Endothelial cell of umbilical vein (primary cell): Measurements from ENCODE around the gene TMPRSS6.

ENCODE experiments used
- EZH2 ChIP-seq: IDR thresholded peaks from 2 replicates; pipeline ENCODE4 v1.6.1; 2012; ENCODE audit warnings: borderline replicate concordance, low read depth, mild to moderate bottlenecking, moderate library complexity, low read length, inconsistent platforms; ENCODE audit not compliant: severe bottlenecking
- GATA2 ChIP-seq: IDR thresholded peaks from 2 replicates; pipeline ENCODE4 v1.7.0; 2011; ENCODE audit warnings: low read depth, mild to moderate bottlenecking, moderate library complexity, mixed read lengths, low read length; ENCODE audit not compliant: insufficient read length, insufficient read depth
- JUN ChIP-seq: IDR thresholded peaks from 2 replicates; pipeline ENCODE4 v1.6.1; 2011; ENCODE audit warnings: borderline replicate concordance, low read depth; ENCODE audit not compliant: insufficient read length, insufficient read depth
- MYC ChIP-seq: IDR thresholded peaks from one replicate; pipeline ENCODE4 v1.6.1; 2011; ENCODE audit warnings: mild to moderate bottlenecking, low read depth, low read length
- POLR2A ChIP-seq: IDR thresholded peaks from 2 replicates; pipeline ENCODE4 v1.6.1; 2012; ENCODE audit warnings: low read depth, mild to moderate bottlenecking, control low read depth, low read length
- POLR2AphosphoS5 ChIP-seq: IDR thresholded peaks from 2 replicates; pipeline ENCODE4 v1.6.1; 2012; ENCODE audit warnings: low read depth, mild to moderate bottlenecking, control low read depth, low read length, moderate library complexity; ENCODE audit not compliant: insufficient read depth
- TF ChIP-seq, protein P1 (sequence below), 2 donors: IDR thresholded peaks; 1 replicate in 1 of 2; 2 replicates in 1 of 2; pipeline ENCODE4 v1.5.1; 2011; ENCODE audit warnings: low read length in 2 of 2, mild to moderate bottlenecking in 2 of 2, moderate library complexity in 2 of 2, control low read depth in 1 of 2, inconsistent platforms in 1 of 2, low read depth in 1 of 2; ENCODE audit not compliant: insufficient read depth in 1 of 2; ENCODE audit errors: extremely low read depth in 1 of 2
- TF ChIP-seq, protein P2 (sequence below): IDR thresholded peaks from 2 replicates; pipeline ENCODE4 v1.6.1; 2011; ENCODE audit not compliant: insufficient read depth, insufficient read length

DNA sequence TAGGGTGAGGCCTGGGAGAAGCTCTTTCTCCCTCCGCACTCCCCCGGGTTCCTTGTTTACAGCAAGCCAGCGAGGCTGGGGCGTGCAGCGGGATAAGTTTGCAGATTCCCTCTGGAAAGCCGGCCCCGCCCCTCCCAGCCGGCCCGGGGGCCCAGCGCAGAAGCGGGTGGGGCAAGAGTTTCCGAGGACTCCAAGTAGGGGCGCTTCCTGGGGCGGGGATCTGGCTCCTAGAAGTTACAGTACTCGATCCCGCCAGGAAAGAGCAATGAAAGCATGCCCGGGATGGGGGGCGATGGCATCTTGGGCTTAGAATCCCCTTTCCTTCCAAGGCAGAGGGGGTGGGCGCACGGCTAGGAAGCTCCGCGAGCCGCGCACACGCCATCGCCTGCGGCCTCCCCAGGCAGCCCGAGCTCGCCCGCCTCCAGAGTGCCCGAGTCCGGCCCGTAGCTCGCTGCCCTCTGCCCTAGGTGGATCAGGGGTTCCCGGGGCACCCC lies 90.7 kb downstream of the TMPRSS6 start:
- TF ChIP-seq POLR2AphosphoS5 (no peak), POLR2A (no peak), MYC (no peak), EZH2 (no peak), JUN (no peak), GATA2 (no peak)
- TF ChIP-seq, protein P1, sequence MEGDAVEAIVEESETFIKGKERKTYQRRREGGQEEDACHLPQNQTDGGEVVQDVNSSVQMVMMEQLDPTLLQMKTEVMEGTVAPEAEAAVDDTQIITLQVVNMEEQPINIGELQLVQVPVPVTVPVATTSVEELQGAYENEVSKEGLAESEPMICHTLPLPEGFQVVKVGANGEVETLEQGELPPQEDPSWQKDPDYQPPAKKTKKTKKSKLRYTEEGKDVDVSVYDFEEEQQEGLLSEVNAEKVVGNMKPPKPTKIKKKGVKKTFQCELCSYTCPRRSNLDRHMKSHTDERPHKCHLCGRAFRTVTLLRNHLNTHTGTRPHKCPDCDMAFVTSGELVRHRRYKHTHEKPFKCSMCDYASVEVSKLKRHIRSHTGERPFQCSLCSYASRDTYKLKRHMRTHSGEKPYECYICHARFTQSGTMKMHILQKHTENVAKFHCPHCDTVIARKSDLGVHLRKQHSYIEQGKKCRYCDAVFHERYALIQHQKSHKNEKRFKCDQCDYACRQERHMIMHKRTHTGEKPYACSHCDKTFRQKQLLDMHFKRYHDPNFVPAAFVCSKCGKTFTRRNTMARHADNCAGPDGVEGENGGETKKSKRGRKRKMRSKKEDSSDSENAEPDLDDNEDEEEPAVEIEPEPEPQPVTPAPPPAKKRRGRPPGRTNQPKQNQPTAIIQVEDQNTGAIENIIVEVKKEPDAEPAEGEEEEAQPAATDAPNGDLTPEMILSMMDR (IDR thresholded peaks at IDR 0.05; ENCODE audit: extremely low read depth in 1 of 2, insufficient read depth in 1 of 2, low read depth in 1 of 2, low read length in 2 of 2): no peak
- TF ChIP-seq, protein P2, sequence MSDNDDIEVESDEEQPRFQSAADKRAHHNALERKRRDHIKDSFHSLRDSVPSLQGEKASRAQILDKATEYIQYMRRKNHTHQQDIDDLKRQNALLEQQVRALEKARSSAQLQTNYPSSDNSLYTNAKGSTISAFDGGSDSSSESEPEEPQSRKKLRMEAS: no peak
